Measurements from ENCODE around the gene ANTXR2.

Gene ANTXR2

GRCh38 chr4:79918292-79918691, 154.7 kb downstream of the ANTXR2 start:
- H3K9me2 ChIP-seq (ENCODE audit: low read depth, low read length), result no peaks in the 10 kb centered on the region
- TF ChIP-seq CTCF (IDR thresholded peaks at IDR 0.05; ENCODE audit: low read length) (no peak), EZH2 (IDR thresholded peaks at IDR 0.05; ENCODE audit: borderline replicate concordance, low read length) (no peak)

GRCh38 chr4:79917246-79917645, 155.8 kb downstream of the ANTXR2 start:
- Histone ChIP-seq H3K4me2 (ENCODE audit: low read length) (no peak overlapping the region), H3K27me3 (ENCODE audit: insufficient read depth, low read length) (no peaks in the 10 kb centered on the region), H3K79me2 (ENCODE audit: insufficient read depth, low read length) (no peaks in the 10 kb centered on the region), H4K20me1 (ENCODE audit: insufficient read depth, low read length) (no peaks in the 10 kb centered on the region), H2AFZ (ENCODE audit: low read length) (no peak overlapping the region), H3K36me3 (ENCODE audit: insufficient read depth, low read length) (no peaks in the 10 kb centered on the region), H3K4me3 (ENCODE audit: low read depth, low read length, poor library complexity, severe bottlenecking) (no peak overlapping the region), H3K27ac (ENCODE audit: low read depth, low read length, poor library complexity, severe bottlenecking) (no peak overlapping the region), H3K9me3 (ENCODE audit: low read length) (no peaks in the 10 kb centered on the region), H3F3A (ENCODE audit: insufficient read depth, low read length) (no peaks in the 10 kb centered on the region), H3K9me2 (ENCODE audit: low read depth, low read length) (no peaks in the 10 kb centered on the region), H3K4me1 (ENCODE audit: insufficient read depth, low read length, severe bottlenecking) (no peaks in the 10 kb centered on the region), H3K9ac (ENCODE audit: low read length) (no peak overlapping the region)
- peak; percentile 72 for TF ChIP-seq CTCF (IDR thresholded peaks at IDR 0.05; ENCODE audit: low read length)
- no peak for TF ChIP-seq EZH2 (IDR thresholded peaks at IDR 0.05; ENCODE audit: borderline replicate concordance, low read length)

More at GRCh38 chr4:79918292-79918691, 154.7 kb downstream of the ANTXR2 start:
- no peaks in the 10 kb centered on the region for H3K27me3 ChIP-seq (ENCODE audit: insufficient read depth, low read length)
- H3K9ac ChIP-seq (ENCODE audit: low read length), result no peak overlapping the region
- no peak overlapping the region for H2AFZ ChIP-seq (ENCODE audit: low read length)
- no peak overlapping the region for H3K27ac ChIP-seq (ENCODE audit: low read depth, low read length, poor library complexity, severe bottlenecking)
- H4K20me1 ChIP-seq (ENCODE audit: insufficient read depth, low read length), result no peaks in the 10 kb centered on the region
- no peaks in the 10 kb centered on the region for H3F3A ChIP-seq (ENCODE audit: insufficient read depth, low read length)
- H3K36me3 ChIP-seq (ENCODE audit: insufficient read depth, low read length), result no peaks in the 10 kb centered on the region
- H3K79me2 ChIP-seq (ENCODE audit: insufficient read depth, low read length), result no peaks in the 10 kb centered on the region
- no peaks in the 10 kb centered on the region for H3K4me1 ChIP-seq (ENCODE audit: insufficient read depth, low read length, severe bottlenecking)
- H3K4me3 ChIP-seq (ENCODE audit: low read depth, low read length, poor library complexity, severe bottlenecking), result no peak overlapping the region
- no peak overlapping the region for H3K4me2 ChIP-seq (ENCODE audit: low read length)
- H3K9me3 ChIP-seq (ENCODE audit: low read length), result no peaks in the 10 kb centered on the region

- H2AFZ ChIP-seq (ENCODE audit: low read length), result no peak overlapping the region
Measured at GRCh38 chr4:79915246-79915645, 157.8 kb downstream of the ANTXR2 start.

More at GRCh38 chr4:79915246-79915645, 157.8 kb downstream of the ANTXR2 start:
- no peaks in the 10 kb centered on the region for H3F3A ChIP-seq (ENCODE audit: insufficient read depth, low read length)
- H3K79me2 ChIP-seq (ENCODE audit: insufficient read depth, low read length), result no peaks in the 10 kb centered on the region
- H3K4me3 ChIP-seq (ENCODE audit: low read depth, low read length, poor library complexity, severe bottlenecking), result no peak overlapping the region
- no peaks in the 10 kb centered on the region for H3K27me3 ChIP-seq (ENCODE audit: insufficient read depth, low read length)
- no peak overlapping the region for H3K27ac ChIP-seq (ENCODE audit: low read depth, low read length, poor library complexity, severe bottlenecking)
- TF ChIP-seq CTCF (IDR thresholded peaks at IDR 0.05; ENCODE audit: low read length), result no peak
- TF ChIP-seq EZH2 (IDR thresholded peaks at IDR 0.05; ENCODE audit: borderline replicate concordance, low read length), result no peak
- no peak overlapping the region for H3K9ac ChIP-seq (ENCODE audit: low read length)
- no peaks in the 10 kb centered on the region for H3K9me2 ChIP-seq (ENCODE audit: low read depth, low read length)
- H3K4me2 ChIP-seq (ENCODE audit: low read length), result no peak overlapping the region
- H3K4me1 ChIP-seq (ENCODE audit: insufficient read depth, low read length, severe bottlenecking), result no peaks in the 10 kb centered on the region
- no peaks in the 10 kb centered on the region for H4K20me1 ChIP-seq (ENCODE audit: insufficient read depth, low read length)
- no peaks in the 10 kb centered on the region for H3K36me3 ChIP-seq (ENCODE audit: insufficient read depth, low read length)
- H3K9me3 ChIP-seq (ENCODE audit: low read length), result no peaks in the 10 kb centered on the region
